GM06990 (cell line): ENCODE measurements around the gene PTF1A.

Experiments
- DNase-seq: peaks from one replicate; pipeline ENCODE4 v3.0.0-alpha.2; 2011; ENCODE audit not compliant: insufficient read length; ENCODE audit errors: extremely low read depth
- H3K27me3 ChIP-seq: replicated peaks from 2 replicates; pipeline ENCODE4 v1.6.0; 2011; ENCODE audit warnings: low read length; ENCODE audit not compliant: control insufficient read depth, insufficient read depth
- H3K36me3 ChIP-seq: 2 replicates; pipeline ENCODE4 v1.5.1; 2011; ENCODE audit warnings: low read length; ENCODE audit not compliant: control insufficient read depth, insufficient read depth
- H3K4me3 ChIP-seq: replicated peaks from 2 replicates; pipeline ENCODE4 v1.5.1; 2011; ENCODE audit warnings: low read depth, mild to moderate bottlenecking, control low read depth, low read length
- CTCF ChIP-seq: IDR thresholded peaks from 2 replicates; pipeline ENCODE4 v1.5.1; 2011; ENCODE audit warnings: low read length, control low read depth, mild to moderate bottlenecking, inconsistent platforms; ENCODE audit not compliant: insufficient read depth, poor library complexity, severe bottlenecking

The PTF1A gene, protein sequence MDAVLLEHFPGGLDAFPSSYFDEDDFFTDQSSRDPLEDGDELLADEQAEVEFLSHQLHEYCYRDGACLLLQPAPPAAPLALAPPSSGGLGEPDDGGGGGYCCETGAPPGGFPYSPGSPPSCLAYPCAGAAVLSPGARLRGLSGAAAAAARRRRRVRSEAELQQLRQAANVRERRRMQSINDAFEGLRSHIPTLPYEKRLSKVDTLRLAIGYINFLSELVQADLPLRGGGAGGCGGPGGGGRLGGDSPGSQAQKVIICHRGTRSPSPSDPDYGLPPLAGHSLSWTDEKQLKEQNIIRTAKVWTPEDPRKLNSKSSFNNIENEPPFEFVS

GRCh38 chr10:23191764-23192711, at the start of gene PTF1A:
Gene PTF1A, plus strand, starts transcription at chr10:23192312. Its CDS starts 219 bp downstream, at chr10:23192531.
- Histone ChIP-seq H3K27me3 (peaks cover 2% of the 10 kb centered on the region; the same call in 1 of the 2 replicates), H3K36me3 (no peaks in the 10 kb centered on the region), H3K4me3 (no peak within 1 kb of the TSS)
- no peak for DNase-seq
- TF ChIP-seq CTCF, result no peak

DNA sequence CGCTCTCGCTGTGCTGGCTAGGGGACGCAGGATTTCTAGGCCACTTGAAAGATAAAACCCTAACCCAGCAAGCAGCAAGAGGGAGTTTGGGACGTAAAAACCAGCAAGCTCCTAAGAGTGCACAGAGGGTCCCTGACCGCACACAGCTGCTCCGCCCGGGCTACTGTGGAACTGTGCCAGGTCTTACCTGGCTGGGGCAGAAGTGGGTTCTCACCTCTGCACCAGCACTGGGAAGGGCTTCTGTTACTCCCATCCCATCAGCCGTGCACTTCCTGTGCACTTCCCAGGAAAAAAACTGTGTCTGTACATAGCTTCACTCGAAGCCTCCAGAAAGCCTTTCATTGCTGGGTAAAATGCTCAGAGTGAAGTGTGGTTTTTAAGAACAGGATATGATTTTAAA, 45.9 kb upstream of the PTF1A start:
- TF ChIP-seq CTCF, result no peak
- H3K4me3 ChIP-seq, result no peak overlapping the region
- no peaks in the 10 kb centered on the region for H3K27me3 ChIP-seq
- DNase-seq, result no peak
- no peaks in the 10 kb centered on the region for H3K36me3 ChIP-seq

GRCh38 chr10:23147035-23147434, 45.1 kb upstream of the PTF1A start:
- Histone ChIP-seq H3K27me3 (no peaks in the 10 kb centered on the region), H3K36me3 (no peaks in the 10 kb centered on the region), H3K4me3 (no peak overlapping the region)
- no peak for TF ChIP-seq CTCF
- no peak for DNase-seq

GRCh38 chr10:23148214-23148613, 43.9 kb upstream of the PTF1A start:
- DNase-seq, result no peak
- Histone ChIP-seq H3K4me3 (no peak overlapping the region), H3K36me3 (no peaks in the 10 kb centered on the region), H3K27me3 (no peaks in the 10 kb centered on the region)
- no peak for TF ChIP-seq CTCF

DNA sequence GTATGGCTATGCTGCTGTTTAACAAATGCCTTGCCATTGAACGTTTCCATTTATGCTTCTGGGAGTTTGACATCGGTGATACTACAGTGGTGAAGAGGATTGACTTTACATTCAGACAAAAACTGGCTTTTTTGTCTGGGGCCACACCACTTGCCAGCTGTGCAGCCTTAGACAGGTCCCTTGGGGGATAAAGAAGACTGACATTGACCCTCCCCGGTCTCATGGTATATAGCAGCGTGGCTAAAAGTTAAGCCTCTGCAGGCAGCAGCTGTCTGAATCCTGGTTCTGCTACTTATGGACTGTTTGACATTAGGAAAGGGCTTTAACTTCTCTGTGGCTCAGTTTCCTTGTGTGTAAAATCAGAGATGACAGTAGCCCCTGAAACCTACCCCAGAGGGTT, 42.0 kb upstream of the PTF1A start:
- no peak for TF ChIP-seq CTCF
- no peak for DNase-seq
- Histone ChIP-seq H3K36me3 (no peaks in the 10 kb centered on the region), H3K4me3 (no peak overlapping the region), H3K27me3 (no peaks in the 10 kb centered on the region)
